Measurements from ENCODE around the gene CTNND2.

- TF ChIP-seq TRIM28 (IDR thresholded peaks at IDR 0.05; ENCODE audit: borderline replicate concordance, low read length) (no peak), ZNF776 (tag by site-specific recombination; IDR thresholded peaks at IDR 0.05; ENCODE audit: borderline replicate concordance) (no peak), ZFP41 (tag by site-specific recombination; IDR thresholded peaks at IDR 0.05; ENCODE audit: borderline replicate concordance) (no peak)
These were observed 841.8 kb downstream of the CTNND2 start for GRCh38 chr5:11062397-11062796.
